Heart right ventricle (tissue), 16 donors: Measurements from ENCODE around the gene ZFP69B. TPM values are rescaled to one million over a fixed set of nuclear protein-coding genes. Genes with fewer than 3 reads are reported as not detected.

ENCODE experiments used
- ATAC-seq, 8 donors: fragments of 200-7000 bp; cut with Tn5 transposase; one replicate each; pipeline ENCODE4 v1.9.1; 2020; ENCODE audit warnings: mild to moderate bottlenecking in 8 of 8, moderate library complexity in 8 of 8, moderate number of reproducible peaks in 1 of 8
- DNase-seq, 2 donors: peaks; one replicate each; pipeline ENCODE4 v3.0.0-alpha.2; 2020
- H3K27ac ChIP-seq, 10 donors: fragments of 200-600 bp; sonication (generic) in 2 of 10; one replicate each; pipeline versions ENCODE4 v1.5.0 to v1.8.0; 2020 to 2022; ENCODE audit warnings: mild to moderate bottlenecking in 3 of 10
- H3K27me3 ChIP-seq, 7 donors: fragments of 200-600 bp; one replicate each; pipeline ENCODE4 v1.8.0; 2021 to 2022; ENCODE audit warnings: mild to moderate bottlenecking in 2 of 7
- H3K36me3 ChIP-seq, 9 donors: fragments of 200-600 bp; sonication (generic) in 1 of 9; one replicate each; pipeline versions ENCODE4 v1.5.0 to v1.8.0; 2020 to 2022; ENCODE audit warnings: mild to moderate bottlenecking in 2 of 9
- H3K4me1 ChIP-seq, 9 donors: fragments of 200-600 bp; sonication (generic) in 1 of 9; one replicate each; pipeline versions ENCODE4 v1.5.0 to v1.8.0; 2020 to 2022; ENCODE audit warnings: mild to moderate bottlenecking in 4 of 9
- H3K4me3 ChIP-seq, 10 donors: fragments of 200-600 bp; sonication (generic) in 2 of 10; one replicate each; pipeline versions ENCODE4 v1.5.0 to v1.8.0; 2020 to 2022; ENCODE audit warnings: mild to moderate bottlenecking in 7 of 10, moderate library complexity in 2 of 10
- H3K9me3 ChIP-seq, 11 donors: fragments of 200-600 bp in 10 of 11; sonication (generic) in 2 of 11; one replicate each; pipeline versions ENCODE4 v1.5.0 to v1.8.0; 2013 to 2022; ENCODE audit warnings: mild to moderate bottlenecking in 2 of 11, control low read depth in 1 of 11, moderate library complexity in 1 of 11
- CTCF ChIP-seq, 9 donors: fragments of 200-600 bp; sonication (generic) in 2 of 9; IDR thresholded peaks; one replicate each; pipeline versions ENCODE4 v1.5.0 to v1.8.0; 2021 to 2022; ENCODE audit warnings: antibody characterized with exemption in 9 of 9, mild to moderate bottlenecking in 5 of 9, moderate library complexity in 1 of 9
- WGBS, 2 donors: extraction: QIAGEN DNeasy Blood & Tissue Kit; methylation state at CpG; one replicate each; pipeline ENCODE4 v1.1.7; 2013; ENCODE audit warnings: inconsistent platforms in 1 of 2; 5-methylcytosine and 5-hydroxymethylcytosine counted together
- intact Hi-C, 10 donors: fragments of 100-400 bp; cut with DNase I; formaldehyde crosslinking; loops; one replicate each; pipeline versions ENCODE4 v1.11.1 to v1.14.2; 2022
- polyA plus RNA-seq, 2 donors: library from polyadenylated mRNA; stranded (reverse); fragments of 200-250 nt; gene quantifications; one replicate each; pipeline ENCODE4 v1.2.3, GENCODE V29; 2013
- total RNA-seq, 10 donors: library from RNA; stranded (reverse); fragmentation: NEBNext Ultra II Directional in 3 of 10; extraction: Animal tissue kit (Norgen Biotek cat#: 25700) in 3 of 10; gene quantifications; one replicate each; pipeline versions ENCODE4 v1.2.1 to v1.2.4, GENCODE V29; 2021 to 2023
- donor health status: Arrhythmogenic right ventricular cardiomyopathy.
- donor health status: ischemic (EF 13 %, LVEDD 7.1; RV severe dilation, severe dysfunction).
- donor health status: healthy with polysubstance abuse.
- donor health status: DM: no; HTN: yes; CAD: no.
- donor health status: DM: no; HTN: no; CAD: no.
- donor health status: ischemic (EF 25% LVEDD 6.9; RV normal size, moderate dysfunction).
- donor health status: ischemic (EF 25% LVEDD 5.7; RV mildly dilated, moderate dysfunction).
- donor health status: healthy.
- donor health status: DM: yes; HTN: yes; CAD: no.
- donor health status: Ischemic cardiomyopathy.
- donor health status: ischemic (EF 35%, LVEDD 5.7; RV mildly dilated, moderate dysfunction).
- donor health status: nonischemic (EF 11% LVEDD 7.7; RV severe dilation, severe dysfunction).
- donor health status: DM: yes; HTN: yes; CAD: no.
- donor health status: PGD.
- donor health status: ischemic (EF 29% LVEDD 5.4; RV normal size, mild dysfunction).
- donor health status: nonischemic (EF 23%, LVEDD 6.1; RV moderate dilation, normal function).

The ZFP69B gene
- total and polyA plus RNA-seq, 12 donors: 0.37 to 2.2 (median 1.0) TPM

DNA sequence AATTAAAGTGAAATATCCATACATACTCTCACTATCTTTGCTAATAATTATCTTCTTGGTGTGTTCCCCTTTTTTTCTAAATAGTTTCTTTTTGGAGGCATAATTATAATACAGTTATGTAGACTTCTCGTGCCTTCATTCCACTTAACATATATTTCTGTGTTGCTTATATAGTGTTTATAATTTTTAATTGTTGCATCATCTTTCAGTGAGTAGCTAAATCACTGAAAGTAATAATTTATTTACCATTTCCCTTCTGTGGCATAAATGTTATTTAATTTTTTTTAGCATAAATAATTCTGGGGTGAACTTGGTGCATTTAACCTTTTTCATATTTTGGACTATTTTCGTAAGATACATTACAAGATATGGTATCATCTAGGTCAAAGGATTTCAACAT, 38.4 kb upstream of the ZFP69B start:
- Histone ChIP-seq H3K9me3 (no peaks in the 10 kb centered on the region), H3K4me3 (no peak overlapping the region), H3K27me3 (no peaks in the 10 kb centered on the region), H3K4me1 (peaks cover 0 to 15% (median 9%) of the 10 kb centered on the region in 9 donors), H3K36me3 (peaks cover 0 to 99% (median 12%) of the 10 kb centered on the region in 9 donors), H3K27ac (no peak overlapping the region)
- intact Hi-C loops: no loop called here
- DNase-seq: no peak
- no peak for TF ChIP-seq CTCF (IDR thresholded peaks at IDR 0.05)
- WGBS, 2 donors: 71 to 98% methylated on average over 2 of the region's 2 CpGs
- ATAC-seq: no peak

DNA sequence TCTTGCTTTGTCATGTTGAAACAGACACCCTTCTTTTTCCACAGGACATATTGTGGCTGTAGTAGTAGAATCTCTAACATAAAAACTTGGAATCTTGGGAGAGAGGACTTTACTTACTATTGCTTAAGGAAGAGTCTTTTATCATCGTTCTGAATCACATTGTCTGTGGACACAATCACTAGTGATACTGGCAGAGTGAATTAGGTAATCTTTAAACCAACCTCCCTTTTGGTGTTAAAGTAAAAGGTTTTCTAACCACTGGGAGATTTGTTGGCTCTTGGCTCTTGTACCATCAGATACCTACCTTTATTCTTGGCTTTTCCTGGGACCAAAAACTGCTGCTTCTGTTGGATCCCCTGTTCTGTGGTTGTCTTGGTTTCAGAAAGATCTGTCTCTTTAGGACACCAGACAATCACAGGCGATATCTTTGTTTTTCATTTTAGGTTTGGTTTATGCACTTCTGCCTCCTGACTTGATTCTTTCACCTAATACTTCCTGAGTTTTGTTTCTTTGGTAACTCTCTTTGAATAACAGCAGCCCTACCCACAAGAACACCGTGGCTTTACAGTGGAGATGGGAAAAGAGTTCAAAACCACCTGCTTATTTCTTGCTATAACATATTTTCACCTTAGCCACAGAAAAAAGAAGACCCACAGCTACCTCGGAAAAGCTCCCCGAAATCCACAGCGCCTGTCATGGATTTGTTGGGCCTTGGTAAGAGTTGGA, 36.6 kb upstream of the ZFP69B start:
- DNase-seq: no peak
- Histone ChIP-seq H3K4me3 (no peak overlapping the region), H3K9me3 (no peaks in the 10 kb centered on the region), H3K36me3 (peaks cover 0 to 99% (median 18%) of the 10 kb centered on the region in 9 donors), H3K27me3 (no peaks in the 10 kb centered on the region), H3K4me1 (peaks cover 0 to 15% (median 9%) of the 10 kb centered on the region in 9 donors), H3K27ac (no peak overlapping the region)
- WGBS, 2 donors: 94 to 96% methylated on average over 6 of the region's 6 CpGs
- ATAC-seq: no peak
- no peak for TF ChIP-seq CTCF (IDR thresholded peaks at IDR 0.05)
- intact Hi-C loops: no loop called here

DNA sequence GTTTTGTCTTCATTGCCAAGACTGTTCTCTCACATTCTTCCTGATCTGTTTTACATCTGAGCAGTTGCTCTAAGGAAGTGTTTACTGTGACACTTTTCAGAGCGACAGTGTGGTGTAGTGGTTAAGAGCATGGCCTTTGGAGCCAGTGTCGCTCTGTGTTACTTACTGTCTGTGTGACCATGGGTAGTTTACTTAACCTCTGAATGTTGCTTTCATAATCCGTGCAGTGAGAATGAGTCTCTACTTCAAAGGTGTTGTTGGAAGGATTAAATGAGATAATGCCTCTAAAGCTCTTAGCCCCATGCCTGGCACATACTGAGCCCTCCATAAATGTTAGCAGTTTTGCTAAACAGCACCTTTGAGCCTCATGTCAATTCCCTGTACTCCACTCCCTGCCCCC, 35.9 kb upstream of the ZFP69B start:
- ATAC-seq: no peak

GRCh38 chr1:40416709-40417108, 33.6 kb upstream of the ZFP69B start:
- DNase-seq (no peak), ATAC-seq (no peak)
- Histone ChIP-seq H3K4me1 (peaks cover 0 to 15% (median 0%) of the 10 kb centered on the region in 9 donors), H3K27ac (no peak overlapping the region), H3K36me3 (peaks cover 0 to 97% (median 20%) of the 10 kb centered on the region in 9 donors), H3K27me3 (no peaks in the 10 kb centered on the region), H3K9me3 (no peaks in the 10 kb centered on the region), H3K4me3 (no peak overlapping the region)
- intact Hi-C loops: no loop called here
- no peak for TF ChIP-seq CTCF (IDR thresholded peaks at IDR 0.05)
- 86 to 98% methylated on average over 4 of the region's 4 CpGs for WGBS, 2 donors

More for the DNA sequence above, 35.9 kb upstream of the ZFP69B start:
- TF ChIP-seq CTCF (IDR thresholded peaks at IDR 0.05): no peak
- no peaks in the 10 kb centered on the region for H3K27me3 ChIP-seq
- peaks cover 0 to 99% (median 20%) of the 10 kb centered on the region in 9 donors for H3K36me3 ChIP-seq
- peaks cover 0 to 15% (median 9%) of the 10 kb centered on the region in 9 donors for H3K4me1 ChIP-seq
- H3K27ac ChIP-seq: no peak overlapping the region
- no peak for DNase-seq
- 92 to 96% methylated on average over 3 of the region's 3 CpGs for WGBS, 2 donors
- no peak overlapping the region for H3K4me3 ChIP-seq
- H3K9me3 ChIP-seq: no peaks in the 10 kb centered on the region
- intact Hi-C loops: no loop called here
